Hepatocyte (in vitro differentiated cells): Measurements from ENCODE around the gene SLCO2A1. TPM values are rescaled to one million over a fixed set of nuclear protein-coding genes. Genes with fewer than 3 reads are reported as not detected.

ENCODE experiments used
- DNase-seq: peaks from one replicate; pipeline ENCODE4 v3.0.0-alpha.2; 2016; ENCODE audit warnings: low spot score
- H2AFZ ChIP-seq: fragments of 200-600 bp; sonication (generic); 2 replicates; pipeline ENCODE4 v1.6.0; 2016; ENCODE audit warnings: antibody characterized with exemption, mild to moderate bottlenecking
- H3K27ac ChIP-seq: fragments of 200-600 bp; sonication (generic); 2 replicates; pipeline ENCODE4 v1.5.1; 2016; ENCODE audit warnings: mild to moderate bottlenecking
- H3K27me3 ChIP-seq: fragments of 200-600 bp; sonication (generic); 2 replicates; pipeline ENCODE4 v1.6.1; 2016
- H3K36me3 ChIP-seq: fragments of 200-600 bp; sonication (generic); replicated peaks from 2 replicates; pipeline ENCODE4 v1.5.1; 2016; ENCODE audit warnings: low read depth; ENCODE audit not compliant: insufficient read depth
- H3K4me1 ChIP-seq: fragments of 200-600 bp; sonication (generic); 2 replicates; pipeline ENCODE4 v1.5.1; 2016; ENCODE audit warnings: mild to moderate bottlenecking, moderate library complexity; ENCODE audit not compliant: insufficient read depth
- H3K4me2 ChIP-seq: fragments of 200-600 bp; sonication (generic); 2 replicates; pipeline ENCODE4 v1.6.0; 2016
- H3K4me3 ChIP-seq: fragments of 200-600 bp; sonication (generic); 2 replicates; pipeline ENCODE4 v1.5.1; 2016; ENCODE audit warnings: mild to moderate bottlenecking
- H3K79me2 ChIP-seq: fragments of 200-600 bp; sonication (generic); 2 replicates; pipeline ENCODE4 v1.6.0; 2017; ENCODE audit warnings: mild to moderate bottlenecking
- H3K9me2 ChIP-seq: fragments of 200-600 bp; sonication (generic); replicated peaks from 2 replicates; pipeline ENCODE4 v1.6.0; 2017; ENCODE audit warnings: mild to moderate bottlenecking; ENCODE audit not compliant: insufficient read depth
- H3K9me3 ChIP-seq: fragments of 200-600 bp; sonication (generic); 2 replicates; pipeline ENCODE4 v1.5.1; 2016; ENCODE audit warnings: low read depth, mild to moderate bottlenecking
- H4K20me1 ChIP-seq: fragments of 200-600 bp; sonication (generic); 2 replicates; pipeline ENCODE4 v1.6.0; 2016; ENCODE audit warnings: mild to moderate bottlenecking; ENCODE audit not compliant: insufficient read depth, poor library complexity, severe bottlenecking
- EZH2 ChIP-seq: fragments of 200-600 bp; sonication (generic); IDR thresholded peaks from 2 replicates; pipeline ENCODE4 v1.6.1; 2016; ENCODE audit warnings: antibody characterized with exemption, mild to moderate bottlenecking, borderline replicate concordance
- EZH2phosphoT487 ChIP-seq: fragments of 200-600 bp; sonication (generic); IDR thresholded peaks from one replicate; pipeline ENCODE4 v1.6.1; 2018; ENCODE audit warnings: antibody characterized with exemption, mild to moderate bottlenecking, low read depth, moderate library complexity; ENCODE audit not compliant: unreplicated experiment, severe bottlenecking
- WGBS: methylation state at CpG from one replicate; pipeline ENCODE4 v1.1.6; 2016; ENCODE audit warnings: low lambda C conversion rate; ENCODE audit errors: missing lambda C conversion rate; 5-methylcytosine and 5-hydroxymethylcytosine counted together
- polyA plus RNA-seq: library from polyadenylated mRNA; unstranded; fragments of >200 nt; fragmentation: Nextera tagmentation; extraction: Ambion mirVana; gene quantifications from 2 replicates; pipeline ENCODE4 v1.2.1, GENCODE V29; 2016
- total RNA-seq: library from RNA; depleted of rRNA; stranded (reverse); fragments of >200 nt; gene quantifications from 2 replicates; pipeline ENCODE4 v1.2.3, GENCODE V29; 2014
- TF ChIP-seq, protein P1 (sequence below): fragments of 200-600 bp; sonication (generic); IDR thresholded peaks from 2 replicates; pipeline ENCODE4 v1.5.1; 2016; ENCODE audit warnings: antibody characterized with exemption, mild to moderate bottlenecking; ENCODE audit not compliant: poor library complexity

The SLCO2A1 gene
- total and polyA plus RNA-seq, 2 experiments from 2014 or later: 2.3 to 8.4 TPM

GRCh38 chr3:133953297-133953696 is 76.4 kb downstream of the SLCO2A1 start:
- DNase-seq: no peak
- TF ChIP-seq EZH2phosphoT487: no peak
- TF ChIP-seq, protein P1, sequence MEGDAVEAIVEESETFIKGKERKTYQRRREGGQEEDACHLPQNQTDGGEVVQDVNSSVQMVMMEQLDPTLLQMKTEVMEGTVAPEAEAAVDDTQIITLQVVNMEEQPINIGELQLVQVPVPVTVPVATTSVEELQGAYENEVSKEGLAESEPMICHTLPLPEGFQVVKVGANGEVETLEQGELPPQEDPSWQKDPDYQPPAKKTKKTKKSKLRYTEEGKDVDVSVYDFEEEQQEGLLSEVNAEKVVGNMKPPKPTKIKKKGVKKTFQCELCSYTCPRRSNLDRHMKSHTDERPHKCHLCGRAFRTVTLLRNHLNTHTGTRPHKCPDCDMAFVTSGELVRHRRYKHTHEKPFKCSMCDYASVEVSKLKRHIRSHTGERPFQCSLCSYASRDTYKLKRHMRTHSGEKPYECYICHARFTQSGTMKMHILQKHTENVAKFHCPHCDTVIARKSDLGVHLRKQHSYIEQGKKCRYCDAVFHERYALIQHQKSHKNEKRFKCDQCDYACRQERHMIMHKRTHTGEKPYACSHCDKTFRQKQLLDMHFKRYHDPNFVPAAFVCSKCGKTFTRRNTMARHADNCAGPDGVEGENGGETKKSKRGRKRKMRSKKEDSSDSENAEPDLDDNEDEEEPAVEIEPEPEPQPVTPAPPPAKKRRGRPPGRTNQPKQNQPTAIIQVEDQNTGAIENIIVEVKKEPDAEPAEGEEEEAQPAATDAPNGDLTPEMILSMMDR: no peak
- WGBS: 94% methylated on average over 6 of the region's 6 CpGs
- H3K9me3 ChIP-seq: no peaks in the 10 kb centered on the region
- no peaks in the 10 kb centered on the region for H3K79me2 ChIP-seq
- H3K4me3 ChIP-seq: no peak overlapping the region
- H3K4me1 ChIP-seq: peaks cover 4% of the 10 kb centered on the region
- no peaks in the 10 kb centered on the region for H3K9me2 ChIP-seq
- H3K36me3 ChIP-seq: no peaks in the 10 kb centered on the region
- H3K4me2 ChIP-seq: no peak overlapping the region
- no peaks in the 10 kb centered on the region for H4K20me1 ChIP-seq
- H3K27ac ChIP-seq: no peak overlapping the region
- no peaks in the 10 kb centered on the region for H3K27me3 ChIP-seq
- no peak overlapping the region for H2AFZ ChIP-seq

GRCh38 chr3:133949438-133949837 is 80.3 kb downstream of the SLCO2A1 start:
- WGBS: 81% methylated on average over 2 of the region's 2 CpGs

GRCh38 chr3:133948996-133949395 is 80.7 kb downstream of the SLCO2A1 start:
- TF ChIP-seq, protein P1: no peak
- TF ChIP-seq EZH2 (no peak), EZH2phosphoT487 (no peak)
- H2AFZ ChIP-seq: no peak overlapping the region
- H3K4me2 ChIP-seq: no peak overlapping the region
- no peaks in the 10 kb centered on the region for H3K79me2 ChIP-seq
- no peak overlapping the region for H3K4me3 ChIP-seq
- no peaks in the 10 kb centered on the region for H4K20me1 ChIP-seq
- H3K9me2 ChIP-seq: no peaks in the 10 kb centered on the region
- H3K27me3 ChIP-seq: no peaks in the 10 kb centered on the region
- no peaks in the 10 kb centered on the region for H3K9me3 ChIP-seq
- 89% methylated on average over 6 of the region's 7 CpGs for WGBS
- H3K4me1 ChIP-seq: peaks cover 23% of the 10 kb centered on the region
- no peaks in the 10 kb centered on the region for H3K36me3 ChIP-seq
- no peak for DNase-seq
- H3K27ac ChIP-seq: no peak overlapping the region

More at GRCh38 chr3:133949438-133949837, 80.3 kb downstream of the SLCO2A1 start:
- Histone ChIP-seq H3K4me2 (no peak overlapping the region), H3K9me2 (no peaks in the 10 kb centered on the region), H3K4me3 (no peak overlapping the region), H3K4me1 (peaks cover 19% of the 10 kb centered on the region), H3K9me3 (no peaks in the 10 kb centered on the region), H3K79me2 (no peaks in the 10 kb centered on the region), H3K27ac (no peak overlapping the region), H3K36me3 (no peaks in the 10 kb centered on the region), H3K27me3 (no peaks in the 10 kb centered on the region), H2AFZ (no peak overlapping the region), H4K20me1 (no peaks in the 10 kb centered on the region)
- DNase-seq: no peak
- no peak for TF ChIP-seq EZH2
- TF ChIP-seq, protein P1: no peak
- no peak for TF ChIP-seq EZH2phosphoT487
